Pancreas (tissue), 10 donors: Measurements from ENCODE around the gene ZNF662. TPM values are rescaled to one million over a fixed set of nuclear protein-coding genes. Genes with fewer than 3 reads are reported as not detected.

ENCODE experiments used
- ATAC-seq, 4 donors: fragments of 200-7000 bp; cut with Tn5 transposase; one replicate each; pipeline versions ENCODE4 v1.8.0 to v1.9.1; 2020; ENCODE audit warnings: mild to moderate bottlenecking in 4 of 4, moderate library complexity in 4 of 4
- DNase-seq, 6 donors: peaks; one replicate each; pipeline ENCODE4 v3.0.0-alpha.2; 2020
- FAIRE-seq: peaks from 2 replicates; lab custom pipeline; 2012; peaks lifted over from hg19 to GRCh38; lab: Jason Lieb, UNC
- H3K27ac ChIP-seq, 4 donors: fragments of 200-600 bp; sonication (generic); 1 replicate in 3 of 4; 2 replicates in 1 of 4; pipeline versions ENCODE4 v1.5.0 to v1.8.0; 2020
- H3K27me3 ChIP-seq, 4 donors: fragments of 200-600 bp; one replicate each; pipeline ENCODE4 v1.8.0; 2021
- H3K36me3 ChIP-seq, 3 donors: fragments of 200-600 bp; sonication (generic) in 1 of 3; one replicate each; pipeline versions ENCODE4 v1.5.0 to v1.8.0; 2020 to 2021
- H3K4me1 ChIP-seq, 3 donors: fragments of 200-600 bp; one replicate each; pipeline ENCODE4 v1.8.0; 2021
- H3K4me3 ChIP-seq, 4 donors: fragments of 200-600 bp; sonication (generic) in 2 of 4; one replicate each; pipeline versions ENCODE4 v1.5.0 to v1.8.0; 2020 to 2021
- H3K9me3 ChIP-seq, 4 donors: fragments of 200-600 bp; one replicate each; pipeline ENCODE4 v1.8.0; 2021
- CTCF ChIP-seq, 4 donors: fragments of 200-600 bp; sonication (generic) in 3 of 4; IDR thresholded peaks; one replicate each; pipeline versions ENCODE4 v1.5.0 to v1.8.0; 2021; ENCODE audit warnings: antibody characterized with exemption in 4 of 4
- WGBS, 2 donors: extraction: QIAGEN DNeasy Blood & Tissue Kit; methylation state at CpG; one replicate each; pipeline ENCODE4 v1.1.7; 2013; 5-methylcytosine and 5-hydroxymethylcytosine counted together
- intact Hi-C, 3 donors: fragments of 100-400 bp; cut with DNase I; formaldehyde crosslinking; loops; one replicate each; pipeline versions ENCODE4 v1.11.1 to v1.14.2; 2022
- polyA plus RNA-seq, 2 donors: library from polyadenylated mRNA; stranded (reverse); fragments of 200-250 nt; gene quantifications; one replicate each; pipeline ENCODE4 v1.2.3, GENCODE V29; 2013
- total RNA-seq, 6 donors: library from RNA; stranded (reverse); fragmentation: NEBNext Ultra II Directional in 4 of 6; extraction: Animal tissue kit (Norgen Biotek cat#: 25700) in 4 of 6; gene quantifications; one replicate each; pipeline versions ENCODE4 v1.2.1 to v1.2.4, GENCODE V29; 2021 to 2023
- donor health status: healthy with polysubstance abuse.
- donor health status: DM: no; HTN: no; CAD: no; lungs with moderate emphysema.
- donor health status: DM: no; HTN: no; CAD: no.
- donor health status: control.
- donor health status: control.
- donor health status: Bipolar disorder and iron deficiency.
- donor health status: DM: yes; HTN: yes; CAD: no.
- donor health status: DM: no; HTN: no; CAD: no.
- donor health status: DM: no; HTN: no; CAD: no.
- donor health status: DM: yes; HTN: yes; CAD: no.

ZNF662 gene
- total and polyA plus RNA-seq, 8 donors: 5.4 to 10.3 (median 8.4) TPM

DNA sequence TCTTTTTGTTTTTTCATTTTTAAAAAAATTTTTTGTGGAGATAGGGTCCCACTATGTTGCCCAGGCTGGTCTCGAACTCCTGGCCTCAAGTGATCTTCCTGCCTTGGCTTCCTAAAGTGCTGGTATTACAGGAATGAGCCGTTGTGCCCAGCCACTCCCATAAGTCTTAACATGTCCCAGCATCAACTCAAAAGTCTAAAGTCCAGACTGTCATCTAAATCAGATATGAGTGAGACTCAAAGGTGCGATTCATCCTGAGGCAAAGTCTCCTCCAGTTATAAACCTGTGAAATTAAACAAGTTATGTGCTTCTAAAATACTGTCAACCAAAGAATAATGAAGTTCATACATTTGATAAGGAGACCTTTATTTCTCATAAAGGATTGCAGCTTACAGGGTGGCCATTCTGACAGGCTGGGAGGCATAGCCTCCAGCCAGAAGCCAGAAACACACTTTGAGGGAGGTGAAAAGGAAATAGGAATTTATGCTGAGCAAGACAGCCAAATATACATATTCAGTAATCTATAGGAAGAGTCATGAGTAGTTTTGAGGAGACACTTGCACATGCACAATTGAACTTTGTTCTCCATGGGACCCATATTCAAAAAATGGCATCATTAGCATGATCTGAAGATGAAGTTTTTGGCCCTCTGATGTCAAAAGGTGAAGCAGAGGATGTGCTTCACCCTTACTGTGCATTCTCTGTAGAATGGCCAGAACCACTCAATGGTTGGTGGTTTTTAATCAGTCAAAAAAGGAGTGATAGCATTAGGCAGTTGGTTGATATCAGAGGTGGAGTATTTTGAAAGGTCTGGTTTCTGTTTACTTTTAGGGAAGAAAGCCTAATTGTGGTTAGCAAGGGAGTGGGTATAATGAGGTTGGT, 11.0 kb upstream of the ZNF662 start:
- intact Hi-C loops: no loop called here
- no peak overlapping the region for H3K4me3 ChIP-seq
- 47 to 51% methylated on average over 3 of the region's 3 CpGs for WGBS, 2 donors
- TF ChIP-seq CTCF (IDR thresholded peaks at IDR 0.05): no peak
- DNase-seq (no peak), ATAC-seq (peak in 1 of 4 donors; percentile 28), FAIRE-seq (no peak)
- no peak overlapping the region for H3K27ac ChIP-seq
- no peaks in the 10 kb centered on the region for H3K36me3 ChIP-seq
- no peaks in the 10 kb centered on the region for H3K4me1 ChIP-seq
- H3K9me3 ChIP-seq: no peaks in the 10 kb centered on the region
- no peaks in the 10 kb centered on the region for H3K27me3 ChIP-seq

DNA sequence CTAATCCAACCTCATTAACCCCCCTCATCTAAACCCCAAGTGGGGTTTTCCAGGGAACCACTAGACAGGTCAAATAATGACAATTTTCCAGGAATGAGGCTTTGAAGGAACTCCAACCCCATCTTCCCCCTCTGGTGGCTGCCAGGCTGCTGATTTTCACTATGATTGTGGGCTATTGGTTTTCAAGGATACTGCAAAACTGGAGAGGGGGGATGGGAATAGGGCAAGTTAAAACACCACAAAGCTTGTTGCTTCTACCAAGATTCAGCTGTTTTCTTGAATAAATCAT, 10.4 kb upstream of the ZNF662 start:
- ATAC-seq (peak in 1 of 4 donors; percentile 18), DNase-seq (no peak), FAIRE-seq (no peak)
- no peak for TF ChIP-seq CTCF (IDR thresholded peaks at IDR 0.05)
- intact Hi-C loops: no loop called here
- no peaks in the 10 kb centered on the region for H3K4me1 ChIP-seq
- no peak overlapping the region for H3K27ac ChIP-seq
- no peaks in the 10 kb centered on the region for H3K36me3 ChIP-seq
- H3K27me3 ChIP-seq: no peaks in the 10 kb centered on the region
- no peaks in the 10 kb centered on the region for H3K9me3 ChIP-seq
- no peak overlapping the region for H3K4me3 ChIP-seq

- intact Hi-C loops: no loop called here
- no peaks in the 10 kb centered on the region for H3K9me3 ChIP-seq
- no peak overlapping the region for H3K4me3 ChIP-seq
- H3K36me3 ChIP-seq: no peaks in the 10 kb centered on the region
- TF ChIP-seq CTCF (IDR thresholded peaks at IDR 0.05): no peak
- no peak for FAIRE-seq
- H3K27me3 ChIP-seq: no peaks in the 10 kb centered on the region
- no peak overlapping the region for H3K27ac ChIP-seq
- ATAC-seq: no peak
- no peaks in the 10 kb centered on the region for H3K4me1 ChIP-seq
- DNase-seq: no peak
Measured at GRCh38 chr3:42898896-42899675, 6.9 kb upstream of the ZNF662 start.

- H3K4me3 ChIP-seq: no peak overlapping the region
- H3K9me3 ChIP-seq: no peaks in the 10 kb centered on the region
- ATAC-seq: no peak
- intact Hi-C loops: no loop called here
- TF ChIP-seq CTCF (IDR thresholded peaks at IDR 0.05): no peak
- H3K27me3 ChIP-seq: no peaks in the 10 kb centered on the region
- H3K27ac ChIP-seq: no peak overlapping the region
- no peak for DNase-seq
- H3K4me1 ChIP-seq: peaks cover 0 to 1% (median 0%) of the 10 kb centered on the region in 3 donors
- 76 to 83% methylated on average over 8 of the region's 8 CpGs for WGBS, 2 donors
- no peaks in the 10 kb centered on the region for H3K36me3 ChIP-seq
- FAIRE-seq: no peak
Measured at GRCh38 chr3:42900226-42901072, 5.5 kb upstream of the ZNF662 start.
